H9 (cell line): ENCODE data around the gene CCSER1. TPM values are rescaled to one million over a fixed set of nuclear protein-coding genes. Genes with fewer than 3 reads are reported as not detected.

Experiments
- DNase-seq: peaks from one replicate; pipeline ENCODE4 v3.0.0-alpha.2; 2017
- H2AFZ ChIP-seq: one replicate; pipeline ENCODE4 v1.6.1; 2013; ENCODE audit warnings: mild to moderate bottlenecking, low read length, control low read depth, moderate library complexity
- H2AK5ac ChIP-seq: 2 replicates; pipeline ENCODE4 v1.6.1; 2013; ENCODE audit warnings: low read length, control low read depth, mixed read lengths; ENCODE audit not compliant: insufficient read length
- H2BK120ac ChIP-seq: one replicate; pipeline ENCODE4 v1.6.1; 2013; ENCODE audit warnings: low read depth, mild to moderate bottlenecking, low read length, control low read depth, inconsistent platforms; ENCODE audit not compliant: poor library complexity, severe bottlenecking
- H2BK12ac ChIP-seq: 2 replicates; pipeline ENCODE4 v1.6.1; 2013; ENCODE audit warnings: low read length, control low read depth, mixed read lengths, low read depth; ENCODE audit not compliant: insufficient read length
- H2BK15ac ChIP-seq: 2 replicates; pipeline ENCODE4 v1.6.1; 2013; ENCODE audit warnings: low read depth, low read length, control low read depth
- H2BK20ac ChIP-seq: one replicate; pipeline ENCODE4 v1.6.1; 2013; ENCODE audit warnings: low read depth, mild to moderate bottlenecking, low read length, control low read depth, inconsistent platforms; ENCODE audit not compliant: poor library complexity, severe bottlenecking
- H2BK5ac ChIP-seq: 2 replicates; pipeline ENCODE4 v1.6.1; 2013; ENCODE audit warnings: low read length, control low read depth, mixed read lengths; ENCODE audit not compliant: insufficient read length
- H3K14ac ChIP-seq: 2 replicates; pipeline ENCODE4 v1.6.1; 2013; ENCODE audit warnings: low read length, control low read depth; ENCODE audit not compliant: insufficient read depth
- H3K18ac ChIP-seq: 2 replicates; pipeline ENCODE4 v1.6.1; 2013; ENCODE audit warnings: low read depth, mild to moderate bottlenecking, mixed read lengths, low read length, control low read depth; ENCODE audit not compliant: insufficient read length
- H3K23ac ChIP-seq: 2 replicates; pipeline ENCODE4 v1.6.1; 2013; ENCODE audit warnings: low read length, control low read depth, mixed read lengths, low read depth; ENCODE audit not compliant: insufficient read length
- H3K23me2 ChIP-seq: 2 replicates; pipeline ENCODE4 v1.6.1; 2013; ENCODE audit warnings: low read depth, mild to moderate bottlenecking, mixed read lengths, low read length, control low read depth; ENCODE audit not compliant: insufficient read length, poor library complexity, severe bottlenecking
- H3K27ac ChIP-seq: 2 replicates; pipeline ENCODE4 v1.5.1; 2013; ENCODE audit warnings: low read length, control low read depth, mixed read lengths, low read depth; ENCODE audit not compliant: insufficient read length
- H3K27me3 ChIP-seq: 2 replicates; pipeline ENCODE4 v1.6.1; 2013; ENCODE audit warnings: low read length, control low read depth, inconsistent platforms; ENCODE audit not compliant: insufficient read depth
- H3K4ac ChIP-seq: 2 replicates; pipeline ENCODE4 v1.6.1; 2013; ENCODE audit warnings: low read depth, mild to moderate bottlenecking, control low read depth, inconsistent platforms, low read length, moderate library complexity
- H3K4me1 ChIP-seq: 2 replicates; pipeline ENCODE4 v1.6.1; 2013; ENCODE audit warnings: low read length, control low read depth, inconsistent platforms; ENCODE audit not compliant: insufficient read depth
- H3K4me2 ChIP-seq: 2 replicates; pipeline ENCODE4 v1.6.1; 2013; ENCODE audit warnings: low read length, control low read depth, mixed read lengths; ENCODE audit not compliant: insufficient read length, insufficient read depth
- H3K56ac ChIP-seq: 2 replicates; pipeline ENCODE4 v1.6.1; 2013; ENCODE audit warnings: low read depth, mild to moderate bottlenecking, mixed read lengths, low read length, control low read depth; ENCODE audit not compliant: insufficient read length
- H3K79me1 ChIP-seq: 2 replicates; pipeline ENCODE4 v1.6.1; 2013; ENCODE audit warnings: low read depth, mild to moderate bottlenecking, moderate library complexity, low read length, control low read depth, inconsistent platforms; ENCODE audit not compliant: insufficient read depth, poor library complexity, severe bottlenecking
- H3K79me2 ChIP-seq: 2 replicates; pipeline ENCODE4 v1.6.1; 2013; ENCODE audit warnings: low read length, control low read depth, inconsistent platforms; ENCODE audit not compliant: insufficient read depth
- H3K9ac ChIP-seq: 2 replicates; pipeline ENCODE4 v1.6.1; 2013; ENCODE audit warnings: low read length, control low read depth, mixed read lengths; ENCODE audit not compliant: insufficient read length; ENCODE audit errors: extremely low read depth
- H3K9me3 ChIP-seq: one replicate; pipeline ENCODE4 v1.6.1; 2013; ENCODE audit warnings: low read depth, low read length, inconsistent platforms; ENCODE audit not compliant: control insufficient read depth
- H3T11ph ChIP-seq: one replicate; pipeline ENCODE4 v1.6.1; 2013; ENCODE audit warnings: mild to moderate bottlenecking, low read length, control low read depth, inconsistent platforms
- H4K20me1 ChIP-seq: one replicate; pipeline ENCODE4 v1.6.1; 2013; ENCODE audit not compliant: control insufficient read depth, insufficient read length, insufficient read depth
- H4K5ac ChIP-seq: 2 replicates; pipeline ENCODE4 v1.6.1; 2013; ENCODE audit warnings: low read depth, mild to moderate bottlenecking, mixed read lengths, low read length, control low read depth; ENCODE audit not compliant: insufficient read length
- H4K8ac ChIP-seq: replicated peaks from 2 replicates; pipeline ENCODE4 v1.6.1; 2013; ENCODE audit warnings: low read length, control low read depth, mixed read lengths, low read depth; ENCODE audit not compliant: insufficient read length
- H4K91ac ChIP-seq: 2 replicates; pipeline ENCODE4 v1.6.1; 2013; ENCODE audit warnings: low read depth, mild to moderate bottlenecking, moderate library complexity, mixed read lengths, low read length, control low read depth; ENCODE audit not compliant: insufficient read length
- H3K27ac Mint-ChIP-seq, 3 experiments: 2 replicates in 2 of 3; 3 replicates in 1 of 3; pipeline ENCODE4 v1.8.0; 2020 to 2021; ENCODE audit warnings: mixed read lengths in 3 of 3, mild to moderate bottlenecking in 1 of 3, moderate library complexity in 1 of 3
- H3K27me3 Mint-ChIP-seq: 2 replicates; pipeline ENCODE4 v1.8.0; 2021; ENCODE audit warnings: low read depth, mild to moderate bottlenecking, moderate library complexity, mixed read lengths
- H3K36me3 Mint-ChIP-seq, 3 experiments: 2 replicates in 2 of 3; 3 replicates in 1 of 3; pipeline ENCODE4 v1.8.0; 2020 to 2021; ENCODE audit warnings: low read depth in 3 of 3, mixed read lengths in 3 of 3; ENCODE audit not compliant: insufficient read depth in 1 of 3
- H3K4me1 Mint-ChIP-seq, 2 experiments: 2 replicates each; pipeline ENCODE4 v1.8.0; 2020; ENCODE audit warnings: mixed read lengths in 2 of 2
- H3K4me3 Mint-ChIP-seq, 2 experiments: 2 replicates in 1 of 2; 3 replicates in 1 of 2; pipeline ENCODE4 v1.8.0; 2020 to 2021; ENCODE audit warnings: mild to moderate bottlenecking in 2 of 2, mixed read lengths in 2 of 2, moderate library complexity in 1 of 2
- H3K9me3 Mint-ChIP-seq, 2 experiments: 2 replicates in 1 of 2; 3 replicates in 1 of 2; pipeline ENCODE4 v1.8.0; 2020; ENCODE audit warnings: mild to moderate bottlenecking in 2 of 2, mixed read lengths in 2 of 2, moderate library complexity in 1 of 2
- CTCF ChIP-seq: fragments of 200-600 bp; sonication (generic); conservative IDR thresholded peaks from 3 replicates; pipeline ENCODE4 v1.8.0; 2021; ENCODE audit warnings: antibody characterized with exemption, mild to moderate bottlenecking
- WGBS: extraction: QIAGEN DNeasy Blood & Tissue Kit; methylation state at CpG from one replicate; pipeline ENCODE4 v1.1.7; 2013; ENCODE audit warnings: missing lambda C conversion rate, low lambda C conversion rate, mixed read lengths; ENCODE audit not compliant: insufficient read length; ENCODE audit errors: extremely low coverage; 5-methylcytosine and 5-hydroxymethylcytosine counted together
- total RNA-seq: library from RNA; stranded (reverse); gene quantifications from 2 replicates; pipeline ENCODE4 v1.2.1, GENCODE V29; 2021

CCSER1 gene
- total RNA-seq, 1 experiment from 2014 or later, result 0.37 TPM

GRCh38 chr4:90958256-90958895, 831.2 kb downstream of the CCSER1 start:
- H3T11ph ChIP-seq, result no peak overlapping the region
- H3K79me1 ChIP-seq, result no peaks in the 10 kb centered on the region
- H4K20me1 ChIP-seq, result no peaks in the 10 kb centered on the region
- no peak overlapping the region for H2BK15ac ChIP-seq
- no peak overlapping the region for H3K4ac ChIP-seq
- no peaks in the 10 kb centered on the region for H3K23me2 ChIP-seq
- no peak overlapping the region for H3K27ac ChIP-seq
- H2AFZ ChIP-seq, result no peak overlapping the region
- H3K27me3 ChIP-seq, result no peaks in the 10 kb centered on the region
- no peaks in the 10 kb centered on the region for H3K4me1 ChIP-seq
- H2BK5ac ChIP-seq, result no peak overlapping the region
- Mint-ChIP-seq H3K4me3 (no peak overlapping the region), H3K4me1 (peaks cover 0 to 5% of the 10 kb centered on the region in 2 experiments; a peak in 2 of 4 replicates), H3K27ac (peak overlapping the region in 1 of 3 experiments; percentile 61; a peak in 1 of 7 replicates), H3K27me3 (no peaks in the 10 kb centered on the region), H3K9me3 (no peaks in the 10 kb centered on the region), H3K36me3 (no peaks in the 10 kb centered on the region; a peak in 1 of 7 replicates)
- H3K4me2 ChIP-seq, result no peak overlapping the region
- WGBS, result no CpG with 5 or more reads among the region's 3 CpGs
- no peak overlapping the region for H3K23ac ChIP-seq
- no peak overlapping the region for H2AK5ac ChIP-seq
- no peak overlapping the region for H2BK120ac ChIP-seq
- no peak for DNase-seq
- no peak overlapping the region for H3K18ac ChIP-seq
- no peak overlapping the region for H3K56ac ChIP-seq
- H3K9ac ChIP-seq, result no peak overlapping the region
- H2BK12ac ChIP-seq, result no peak overlapping the region
- H2BK20ac ChIP-seq, result no peak overlapping the region
- H4K91ac ChIP-seq, result no peak overlapping the region
- H3K79me2 ChIP-seq, result no peaks in the 10 kb centered on the region
- no peak overlapping the region for H4K8ac ChIP-seq
- TF ChIP-seq CTCF, result no peak
- H3K14ac ChIP-seq, result no peak overlapping the region
- H4K5ac ChIP-seq, result no peak overlapping the region
- H3K9me3 ChIP-seq, result no peaks in the 10 kb centered on the region
